ENCODE measurements around the gene NSMCE3. TPM values are rescaled to one million over a fixed set of nuclear protein-coding genes. Genes with fewer than 3 reads are reported as not detected.

NSMCE3 gene
- total and polyA plus RNA-seq, 4 donors, result 10.0 to 12.0 (median 10.7) TPM

DNA sequence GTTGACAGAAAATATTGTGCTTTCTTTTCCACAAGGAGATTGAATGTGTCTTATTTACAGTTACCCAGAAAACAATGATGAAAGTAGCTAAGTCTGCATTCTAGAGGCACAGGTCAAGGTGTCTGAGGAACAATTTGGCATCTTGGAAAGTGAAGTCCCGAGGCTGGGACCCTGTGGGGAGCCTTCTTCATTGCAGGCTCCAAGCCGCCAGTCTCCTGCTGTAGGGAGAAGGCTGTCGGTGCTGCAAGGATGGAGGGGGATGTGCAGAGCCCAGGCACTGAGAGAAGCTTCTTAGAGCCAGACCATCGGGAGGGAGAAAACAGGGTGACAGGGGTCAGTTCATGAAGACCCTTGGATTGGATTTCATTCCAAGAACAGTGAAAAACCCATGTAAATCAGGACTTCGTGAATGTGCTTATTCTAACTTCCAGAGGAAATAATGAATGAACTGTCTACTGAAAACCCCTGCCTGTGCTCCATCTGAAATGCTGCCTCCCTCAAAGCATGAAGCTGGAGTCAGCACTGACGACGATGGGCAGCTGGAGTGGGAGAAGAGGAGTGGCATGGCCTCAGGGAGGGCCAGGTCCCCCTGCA lies 25.2 kb upstream of the NSMCE3 start:
- H3K4me3 ChIP-seq (ENCODE audit: low read depth, low read length), result no peak overlapping the region
- 40% methylated on average over 6 of the region's 7 CpGs for WGBS (ENCODE audit: insufficient coverage)
- no peaks in the 10 kb centered on the region for H3K36me3 ChIP-seq (ENCODE audit: control insufficient read depth, insufficient read depth, low read length)
- H3K4me1 ChIP-seq (ENCODE audit: control insufficient read depth, insufficient read depth, low read length), result no peaks in the 10 kb centered on the region
- DNase-seq (ENCODE audit: low read depth in 4 of 6, low spot score in 6 of 6), result no peak
- no peaks in the 10 kb centered on the region for H3K9me3 ChIP-seq (ENCODE audit: control insufficient read depth, insufficient read depth, low read length)
- no peak overlapping the region for H3K27ac ChIP-seq (ENCODE audit: low read depth, low read length)
- no peaks in the 10 kb centered on the region for H3K27me3 ChIP-seq (ENCODE audit: control insufficient read depth, insufficient read depth, low read length)

DNA sequence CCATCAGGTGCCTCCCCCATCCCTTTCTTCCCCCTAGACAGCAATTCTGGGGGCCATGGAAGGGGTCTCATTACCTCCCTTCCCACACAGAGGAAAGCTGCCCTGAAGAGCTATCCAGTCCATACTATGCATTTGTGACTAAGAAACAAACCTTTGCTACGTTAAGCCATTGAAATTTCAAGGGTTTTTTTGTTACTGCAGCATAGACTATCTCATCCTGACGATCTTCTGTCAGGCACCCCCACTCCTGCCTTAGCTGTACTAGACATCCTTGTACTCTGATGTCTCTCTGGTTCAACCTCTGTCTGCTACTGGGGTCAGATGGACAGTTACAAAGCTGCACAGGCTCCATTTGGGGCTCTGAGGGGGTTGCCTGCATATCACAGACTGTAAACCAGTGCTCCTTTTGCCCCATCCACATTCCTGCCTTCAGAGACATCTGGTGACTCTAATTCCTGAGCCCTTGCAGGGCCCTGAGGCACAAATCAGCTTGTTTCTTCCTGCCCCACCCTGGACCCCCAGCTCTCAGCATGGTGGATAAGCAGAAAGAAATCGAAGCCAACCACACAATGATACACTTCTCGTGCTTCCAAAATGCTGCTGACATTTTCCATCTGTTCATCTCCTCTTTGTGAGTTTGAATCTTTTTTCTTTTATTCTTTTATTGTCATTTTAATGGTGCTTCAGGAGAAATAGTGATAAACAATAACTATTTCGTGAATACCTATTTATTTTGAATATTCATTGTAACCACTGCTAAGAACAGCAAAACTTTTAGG lies 21.6 kb upstream of the NSMCE3 start:
- Histone ChIP-seq H3K36me3 (ENCODE audit: control insufficient read depth, insufficient read depth, low read length) (no peaks in the 10 kb centered on the region), H3K27me3 (ENCODE audit: control insufficient read depth, insufficient read depth, low read length) (no peaks in the 10 kb centered on the region), H3K4me1 (ENCODE audit: control insufficient read depth, insufficient read depth, low read length) (no peaks in the 10 kb centered on the region), H3K9me3 (ENCODE audit: control insufficient read depth, insufficient read depth, low read length) (no peaks in the 10 kb centered on the region), H3K4me3 (ENCODE audit: low read depth, low read length) (no peak overlapping the region), H3K27ac (ENCODE audit: low read depth, low read length) (no peak overlapping the region)
- 100% methylated on average over 2 of the region's 5 CpGs for WGBS (ENCODE audit: insufficient coverage)
- DNase-seq (ENCODE audit: low read depth in 4 of 6, low spot score in 6 of 6), result no peak

DNA sequence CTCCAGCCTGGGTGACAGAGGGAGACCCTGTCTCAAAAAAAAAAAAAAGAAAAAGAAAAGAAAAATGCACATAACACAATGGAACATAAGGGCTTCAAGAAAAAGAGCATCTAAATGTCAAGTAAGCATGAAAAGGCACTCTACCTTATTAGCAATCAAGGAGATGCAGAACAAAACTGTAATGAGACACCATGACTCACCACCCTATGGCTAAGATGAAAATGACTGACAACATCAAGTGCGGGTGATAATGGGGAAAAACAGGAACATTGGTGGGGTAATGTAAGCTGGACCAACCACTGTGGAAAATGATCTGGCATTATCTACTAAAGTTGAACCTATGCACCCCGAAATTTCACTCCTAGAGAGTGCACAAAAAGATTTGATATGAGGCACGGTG lies 19.6 kb upstream of the NSMCE3 start:
- no peaks in the 10 kb centered on the region for H3K27me3 ChIP-seq (ENCODE audit: control insufficient read depth, insufficient read depth, low read length)
- no peak for DNase-seq (ENCODE audit: low read depth in 4 of 6, low spot score in 6 of 6)
- no peaks in the 10 kb centered on the region for H3K4me1 ChIP-seq (ENCODE audit: control insufficient read depth, insufficient read depth, low read length)
- no peak overlapping the region for H3K4me3 ChIP-seq (ENCODE audit: low read depth, low read length)
- no peaks in the 10 kb centered on the region for H3K36me3 ChIP-seq (ENCODE audit: control insufficient read depth, insufficient read depth, low read length)
- no peak overlapping the region for H3K27ac ChIP-seq (ENCODE audit: low read depth, low read length)
- WGBS (ENCODE audit: insufficient coverage), result no CpG with 5 or more reads among the region's 3 CpGs
- no peaks in the 10 kb centered on the region for H3K9me3 ChIP-seq (ENCODE audit: control insufficient read depth, insufficient read depth, low read length)

DNA sequence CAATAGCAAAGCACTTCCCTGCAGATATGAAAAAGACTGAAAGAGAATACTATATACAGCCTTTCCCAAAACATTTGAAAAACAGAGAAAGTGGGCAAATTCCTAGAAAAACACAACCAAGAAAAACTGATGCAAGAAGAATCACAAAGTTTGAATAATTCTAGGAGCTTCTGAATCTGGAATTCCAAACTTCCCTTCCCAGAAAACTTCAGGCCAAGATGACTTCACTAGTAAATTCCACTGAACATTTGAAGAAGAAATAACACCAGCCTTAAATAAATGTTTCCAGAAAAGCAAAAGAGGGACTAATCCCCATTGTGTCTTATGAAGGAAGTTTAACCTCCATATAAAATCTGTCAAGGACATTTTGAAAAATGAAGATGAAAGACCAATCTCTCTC lies 15.8 kb upstream of the NSMCE3 start:
- Histone ChIP-seq H3K9me3 (ENCODE audit: control insufficient read depth, insufficient read depth, low read length) (no peaks in the 10 kb centered on the region), H3K27me3 (ENCODE audit: control insufficient read depth, insufficient read depth, low read length) (no peaks in the 10 kb centered on the region), H3K27ac (ENCODE audit: low read depth, low read length) (no peak overlapping the region), H3K36me3 (ENCODE audit: control insufficient read depth, insufficient read depth, low read length) (no peaks in the 10 kb centered on the region), H3K4me3 (ENCODE audit: low read depth, low read length) (no peak overlapping the region), H3K4me1 (ENCODE audit: control insufficient read depth, insufficient read depth, low read length) (no peaks in the 10 kb centered on the region)
- DNase-seq (ENCODE audit: low read depth in 4 of 6, low spot score in 6 of 6), result no peak

DNA sequence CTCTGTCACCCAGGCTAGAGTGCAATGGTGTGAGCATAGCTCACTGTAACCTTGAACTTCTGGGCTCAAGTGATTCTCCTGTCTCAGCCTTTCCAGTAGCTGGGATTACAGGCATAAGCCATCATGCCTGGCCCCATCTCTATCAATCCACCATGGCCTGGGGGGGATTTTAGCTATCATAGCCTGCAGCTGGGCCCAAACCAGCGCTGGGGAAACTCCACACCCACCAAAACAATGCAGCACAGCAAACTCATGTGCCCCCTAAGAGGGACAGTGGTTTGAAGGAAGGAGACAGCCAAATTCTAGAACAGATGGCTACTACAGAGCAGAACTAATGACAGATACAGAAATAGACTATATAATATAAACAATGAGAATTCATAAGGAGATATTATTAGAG lies 13.8 kb upstream of the NSMCE3 start:
- H3K27me3 ChIP-seq (ENCODE audit: control insufficient read depth, insufficient read depth, low read length), result no peaks in the 10 kb centered on the region
- no peaks in the 10 kb centered on the region for H3K36me3 ChIP-seq (ENCODE audit: control insufficient read depth, insufficient read depth, low read length)
- no peak for DNase-seq (ENCODE audit: low read depth in 4 of 6, low spot score in 6 of 6)
- no peaks in the 10 kb centered on the region for H3K4me1 ChIP-seq (ENCODE audit: control insufficient read depth, insufficient read depth, low read length)
- no peak overlapping the region for H3K4me3 ChIP-seq (ENCODE audit: low read depth, low read length)
- H3K27ac ChIP-seq (ENCODE audit: low read depth, low read length), result no peak overlapping the region
- WGBS (ENCODE audit: insufficient coverage), result no CpG with 5 or more reads among the region's 1 CpG
- H3K9me3 ChIP-seq (ENCODE audit: control insufficient read depth, insufficient read depth, low read length), result no peaks in the 10 kb centered on the region

DNA sequence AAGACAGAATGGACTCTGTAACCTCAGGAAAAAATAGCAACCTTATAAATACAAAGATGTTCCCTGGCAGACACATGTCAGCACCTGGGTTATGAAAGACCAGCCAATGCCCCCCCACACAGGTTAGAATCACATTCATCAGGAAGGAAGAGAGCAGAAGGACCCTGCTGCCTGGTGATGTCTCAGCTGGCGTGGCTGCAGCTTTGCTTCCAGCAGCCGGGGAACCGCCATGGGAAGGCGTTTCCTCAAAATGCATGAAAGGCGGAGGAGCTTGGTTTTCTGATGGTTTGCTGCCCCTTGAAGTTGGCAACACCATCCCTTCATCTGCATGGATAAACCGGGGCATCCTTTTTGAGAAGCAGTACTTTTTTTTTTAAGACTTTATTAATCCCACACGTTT lies 10.9 kb upstream of the NSMCE3 start:
- Histone ChIP-seq H3K27ac (ENCODE audit: low read depth, low read length) (no peak overlapping the region), H3K27me3 (ENCODE audit: control insufficient read depth, insufficient read depth, low read length) (no peaks in the 10 kb centered on the region), H3K4me1 (ENCODE audit: control insufficient read depth, insufficient read depth, low read length) (no peaks in the 10 kb centered on the region), H3K4me3 (ENCODE audit: low read depth, low read length) (no peak overlapping the region), H3K9me3 (ENCODE audit: control insufficient read depth, insufficient read depth, low read length) (no peaks in the 10 kb centered on the region), H3K36me3 (ENCODE audit: control insufficient read depth, insufficient read depth, low read length) (no peaks in the 10 kb centered on the region)
- peak in 1 of 6 donors; percentile 27 for DNase-seq (ENCODE audit: low read depth in 4 of 6, low spot score in 6 of 6)
- WGBS (ENCODE audit: insufficient coverage), result 77% methylated on average over 5 of the region's 7 CpGs

DNA sequence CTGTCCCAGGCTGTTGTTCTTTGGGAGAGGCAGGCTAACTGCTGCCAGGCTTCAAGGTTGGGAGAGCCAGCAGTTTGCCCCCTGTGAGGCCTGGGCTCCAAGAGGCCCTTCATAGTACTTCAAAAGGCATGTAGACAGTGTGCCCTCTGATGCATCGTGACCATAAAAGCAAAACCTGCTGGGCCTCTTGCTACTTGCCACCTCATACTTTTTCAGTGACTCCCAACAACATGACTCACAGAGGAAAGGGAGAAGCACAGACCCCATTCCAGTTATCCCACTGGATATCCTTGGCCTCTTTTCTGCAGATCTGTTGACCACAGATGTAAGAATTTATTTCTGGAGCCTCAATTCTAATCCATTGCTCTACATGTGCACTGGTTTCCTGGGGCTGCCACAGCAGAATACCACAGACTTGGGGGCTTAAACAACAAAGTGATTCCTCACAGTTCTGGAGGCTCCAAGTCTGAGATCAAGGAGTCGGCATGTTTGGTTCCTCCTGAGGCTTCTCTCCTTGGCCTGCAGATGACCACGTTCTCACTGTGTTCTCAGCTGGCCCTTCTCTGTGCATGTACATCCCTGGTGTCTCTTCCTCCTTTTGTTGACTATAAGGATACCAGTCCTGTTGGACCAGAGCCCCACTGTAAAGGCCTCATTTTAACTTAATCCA lies 8.9 kb upstream of the NSMCE3 start:
- no peaks in the 10 kb centered on the region for H3K27me3 ChIP-seq (ENCODE audit: control insufficient read depth, insufficient read depth, low read length)
- no peaks in the 10 kb centered on the region for H3K9me3 ChIP-seq (ENCODE audit: control insufficient read depth, insufficient read depth, low read length)
- no peaks in the 10 kb centered on the region for H3K4me1 ChIP-seq (ENCODE audit: control insufficient read depth, insufficient read depth, low read length)
- no peaks in the 10 kb centered on the region for H3K36me3 ChIP-seq (ENCODE audit: control insufficient read depth, insufficient read depth, low read length)
- H3K27ac ChIP-seq (ENCODE audit: low read depth, low read length), result no peak overlapping the region
- 68% methylated on average over 3 of the region's 3 CpGs for WGBS (ENCODE audit: insufficient coverage)
- H3K4me3 ChIP-seq (ENCODE audit: low read depth, low read length), result no peak overlapping the region
- DNase-seq (ENCODE audit: low read depth in 4 of 6, low spot score in 6 of 6), result no peak

DNA sequence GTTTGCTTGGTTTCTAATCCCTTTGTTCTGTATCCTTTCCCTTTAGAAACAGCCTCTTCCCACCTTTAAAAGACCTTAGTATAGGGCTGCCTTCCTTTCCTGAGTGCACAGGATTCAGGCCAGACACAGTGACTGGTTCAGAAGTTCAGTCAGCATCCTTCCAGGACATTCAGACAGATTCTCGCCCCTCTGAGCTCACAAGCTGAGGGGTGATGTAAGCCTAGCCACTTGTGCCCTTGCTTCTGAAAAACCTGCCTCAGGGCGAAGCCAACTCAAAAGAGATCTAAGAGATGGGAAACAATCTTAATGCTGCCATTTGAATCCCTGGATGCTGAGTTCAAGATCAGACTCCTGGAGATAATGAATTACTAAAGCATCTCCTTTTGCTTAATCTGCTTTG lies 6.7 kb upstream of the NSMCE3 start:
- no peaks in the 10 kb centered on the region for H3K9me3 ChIP-seq (ENCODE audit: control insufficient read depth, insufficient read depth, low read length)

DNA sequence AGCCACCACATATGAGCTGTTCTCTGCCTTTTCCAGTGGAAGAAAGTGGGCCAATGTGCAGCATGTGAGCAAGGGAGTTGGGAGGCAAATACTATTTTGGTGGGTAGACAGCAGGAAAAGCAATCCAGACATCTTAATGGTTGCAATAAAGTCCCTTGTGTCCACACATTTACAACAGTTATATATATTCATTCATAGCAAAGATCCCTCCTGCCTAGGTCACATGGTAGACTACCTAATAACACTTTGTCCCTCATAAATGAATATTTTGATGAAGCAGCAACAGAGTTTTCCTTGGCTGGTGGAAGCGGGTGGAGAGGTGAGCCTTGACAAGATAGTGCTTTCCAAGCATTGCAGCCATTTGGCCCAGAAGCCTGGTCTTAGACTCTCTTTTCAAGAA lies 6.2 kb upstream of the NSMCE3 start:
- no peaks in the 10 kb centered on the region for H3K36me3 ChIP-seq (ENCODE audit: control insufficient read depth, insufficient read depth, low read length)
- no peak overlapping the region for H3K4me3 ChIP-seq (ENCODE audit: low read depth, low read length)
- no peak overlapping the region for H3K27ac ChIP-seq (ENCODE audit: low read depth, low read length)
- no peaks in the 10 kb centered on the region for H3K9me3 ChIP-seq (ENCODE audit: control insufficient read depth, insufficient read depth, low read length)
- H3K27me3 ChIP-seq (ENCODE audit: control insufficient read depth, insufficient read depth, low read length), result no peaks in the 10 kb centered on the region
- no CpG with 5 or more reads among the region's 1 CpG for WGBS (ENCODE audit: insufficient coverage)
- H3K4me1 ChIP-seq (ENCODE audit: control insufficient read depth, insufficient read depth, low read length), result peaks cover 3% of the 10 kb centered on the region
- DNase-seq (ENCODE audit: low read depth in 4 of 6, low spot score in 6 of 6), result no peak

More for the DNA sequence above, 6.7 kb upstream of the NSMCE3 start:
- WGBS (ENCODE audit: insufficient coverage), result 94% methylated on average over 2 of the region's 2 CpGs
- Histone ChIP-seq H3K36me3 (ENCODE audit: control insufficient read depth, insufficient read depth, low read length) (no peaks in the 10 kb centered on the region), H3K4me3 (ENCODE audit: low read depth, low read length) (no peak overlapping the region), H3K27me3 (ENCODE audit: control insufficient read depth, insufficient read depth, low read length) (no peaks in the 10 kb centered on the region), H3K27ac (ENCODE audit: low read depth, low read length) (no peak overlapping the region), H3K4me1 (ENCODE audit: control insufficient read depth, insufficient read depth, low read length) (peaks cover under 1% of the 10 kb centered on the region)
- DNase-seq (ENCODE audit: low read depth in 4 of 6, low spot score in 6 of 6), result no peak

DNA sequence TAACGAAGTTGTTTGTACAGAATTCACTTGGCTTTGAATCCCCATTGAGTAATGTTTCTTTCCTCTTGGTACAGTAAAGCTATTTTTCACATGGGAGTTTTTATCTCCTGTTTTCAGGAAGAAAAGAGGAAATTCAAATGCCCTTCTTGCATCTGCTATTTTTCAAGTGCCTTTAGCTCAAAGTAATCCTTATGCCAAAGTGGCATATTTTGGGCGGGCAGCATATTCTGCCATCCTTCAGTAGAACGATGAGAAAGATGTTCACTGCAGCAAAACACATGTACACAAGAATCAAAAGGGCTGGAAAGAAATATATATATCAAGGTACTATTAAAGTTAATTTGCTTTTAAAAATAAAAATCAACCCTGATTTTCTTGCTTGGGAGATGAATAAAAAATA lies 5.3 kb upstream of the NSMCE3 start:
- peak in 1 of 6 donors; percentile 70 for DNase-seq (ENCODE audit: low read depth in 4 of 6, low spot score in 6 of 6)
- no CpG with 5 or more reads among the region's 3 CpGs for WGBS (ENCODE audit: insufficient coverage)
- no peaks in the 10 kb centered on the region for H3K27me3 ChIP-seq (ENCODE audit: control insufficient read depth, insufficient read depth, low read length)
- no peak overlapping the region for H3K27ac ChIP-seq (ENCODE audit: low read depth, low read length)
- no peak overlapping the region for H3K4me3 ChIP-seq (ENCODE audit: low read depth, low read length)
- no peaks in the 10 kb centered on the region for H3K36me3 ChIP-seq (ENCODE audit: control insufficient read depth, insufficient read depth, low read length)
- H3K4me1 ChIP-seq (ENCODE audit: control insufficient read depth, insufficient read depth, low read length), result peaks cover 3% of the 10 kb centered on the region
- H3K9me3 ChIP-seq (ENCODE audit: control insufficient read depth, insufficient read depth, low read length), result no peaks in the 10 kb centered on the region
